Measurements from ENCODE around the gene S100A14.

Gene S100A14

GRCh38 chr1:153638261-153638660 is 22.1 kb upstream of the S100A14 start:
- no peak for DNase-seq (ENCODE audit: low read depth)

- DNase-seq (ENCODE audit: low read depth), result no peak
Measured at GRCh38 chr1:153636312-153636711, 20.2 kb upstream of the S100A14 start.

GRCh38 chr1:153635872-153636271 is 19.7 kb upstream of the S100A14 start:
- DNase-seq (ENCODE audit: low read depth), result no peak

GRCh38 chr1:153633754-153634665 is 17.9 kb upstream of the S100A14 start, which contains the start of gene CHTOP:
Gene CHTOP (plus strand): TSS chr1:153634066. CDS start chr1:153636589, 2,523 bp downstream.
- DNase-seq (ENCODE audit: low read depth), result peak; percentile 97

- no peak for DNase-seq (ENCODE audit: low read depth)
Measured at GRCh38 chr1:153633161-153633753, 17.1 kb upstream of the S100A14 start.

- no peak for DNase-seq (ENCODE audit: low read depth)
Measured at GRCh38 chr1:153631047-153632022, 15.2 kb upstream of the S100A14 start.

- no peak for DNase-seq (ENCODE audit: low read depth)
Measured at GRCh38 chr1:153630384-153630783, 14.3 kb upstream of the S100A14 start.

- DNase-seq (ENCODE audit: low read depth), result no peak
Measured at GRCh38 chr1:153629971-153630370, 13.8 kb upstream of the S100A14 start.

GRCh38 chr1:153629343-153629665 is 13.2 kb upstream of the S100A14 start:
- no peak for DNase-seq (ENCODE audit: low read depth)

GRCh38 chr1:153628638-153629342 is 12.7 kb upstream of the S100A14 start:
- DNase-seq (ENCODE audit: low read depth), result no peak

- no peak for DNase-seq (ENCODE audit: low read depth)
Measured at GRCh38 chr1:153627715-153628626, 11.8 kb upstream of the S100A14 start, which contains the start of gene S100A1. Gene S100A1 (plus strand): TSS chr1:153628434. CDS start chr1:153630522, 2,088 bp downstream.

GRCh38 chr1:153626904-153627714 is 11.0 kb upstream of the S100A14 start, which contains the start of gene S100A13:
Gene S100A13 (minus strand): TSS chr1:153627505. CDS start chr1:153626472, 1,033 bp downstream.
- no peak for DNase-seq (ENCODE audit: low read depth)

GRCh38 chr1:153626477-153626903 is 10.4 kb upstream of the S100A14 start:
- no peak for DNase-seq (ENCODE audit: low read depth)

- DNase-seq (ENCODE audit: low read depth), result no peak
Measured at GRCh38 chr1:153624965-153625611, 9.0 kb upstream of the S100A14 start.

- no peak for DNase-seq (ENCODE audit: low read depth)
Measured at GRCh38 chr1:153623101-153623500, 7.0 kb upstream of the S100A14 start.

GRCh38 chr1:153619171-153619570 is 3.0 kb upstream of the S100A14 start:
- no peak for DNase-seq (ENCODE audit: low read depth)

GRCh38 chr1:153617663-153618062 is 1.5 kb upstream of the S100A14 start:
- no peak for DNase-seq (ENCODE audit: low read depth)

- no peak for DNase-seq (ENCODE audit: low read depth)
Measured at GRCh38 chr1:153616917-153617311, 789 bp upstream of the S100A14 start.

GRCh38 chr1:153615406-153615805 is 719 bp downstream of the S100A14 start:
- no peak for DNase-seq (ENCODE audit: low read depth)

Measured in activated T-cell treated with anti-CD3 and anti-CD28 coated beads for 48 hours (primary cell).